MM.1S (cell line): Measurements from ENCODE around the gene GGPS1.

Experiments
- DNase-seq: peaks from one replicate; pipeline ENCODE4 v3.0.0-alpha.2; 2015
- H2AFZ ChIP-seq: fragments of 300-600 bp; sonication (generic); 2 replicates; pipeline ENCODE4 v1.6.0; 2016; ENCODE audit warnings: antibody characterized with exemption, low read length
- H3F3A ChIP-seq: fragments of 300-600 bp; sonication (generic); 2 replicates; pipeline ENCODE4 v1.6.1; 2016; ENCODE audit warnings: mild to moderate bottlenecking, antibody characterized with exemption, low read length, moderate library complexity, mixed read lengths; ENCODE audit not compliant: insufficient read depth
- H3K27ac ChIP-seq: fragments of 300-600 bp; sonication (generic); 2 replicates; pipeline ENCODE4 v1.5.1; 2016; ENCODE audit warnings: mild to moderate bottlenecking, low read length
- H3K27me3 ChIP-seq: fragments of 300-600 bp; sonication (generic); replicated peaks from 2 replicates; pipeline ENCODE4 v1.6.0; 2016; ENCODE audit warnings: low read length; ENCODE audit not compliant: insufficient read depth
- H3K36me3 ChIP-seq: fragments of 300-600 bp; sonication (generic); replicated peaks from 2 replicates; pipeline ENCODE4 v1.6.1; 2016; ENCODE audit warnings: mild to moderate bottlenecking, low read length, mixed read lengths; ENCODE audit not compliant: insufficient read depth
- H3K4me1 ChIP-seq: fragments of 300-600 bp; sonication (generic); 2 replicates; pipeline ENCODE4 v1.6.1; 2016; ENCODE audit warnings: low read length, mixed read lengths
- H3K4me2 ChIP-seq: fragments of 300-600 bp; sonication (generic); 2 replicates; pipeline ENCODE4 v1.6.0; 2016; ENCODE audit warnings: low read depth, low read length
- H3K4me3 ChIP-seq: fragments of 300-600 bp; sonication (generic); 2 replicates; pipeline ENCODE4 v1.5.1; 2016; ENCODE audit warnings: low read length, mixed read lengths
- H3K79me2 ChIP-seq: fragments of 300-600 bp; sonication (generic); 2 replicates; pipeline ENCODE4 v1.6.1; 2016; ENCODE audit warnings: mixed run types, low read length, mixed read lengths
- H3K9ac ChIP-seq: fragments of 300-600 bp; sonication (generic); 2 replicates; pipeline ENCODE4 v1.6.1; 2016; ENCODE audit warnings: low read length, mixed read lengths
- H3K9me2 ChIP-seq: fragments of 300-600 bp; sonication (generic); replicated peaks from 2 replicates; pipeline ENCODE4 v1.6.1; 2016; ENCODE audit warnings: mild to moderate bottlenecking, low read length, mixed read lengths; ENCODE audit not compliant: insufficient read depth
- H3K9me3 ChIP-seq: fragments of 300-600 bp; sonication (generic); replicated peaks from 2 replicates; pipeline ENCODE4 v1.6.1; 2016; ENCODE audit warnings: mild to moderate bottlenecking, low read length, mixed read lengths; ENCODE audit not compliant: insufficient read depth
- H4K20me1 ChIP-seq: fragments of 300-600 bp; sonication (generic); 2 replicates; pipeline ENCODE4 v1.6.1; 2016; ENCODE audit warnings: mild to moderate bottlenecking, low read length, moderate library complexity, mixed read lengths; ENCODE audit not compliant: insufficient read depth
- CTCF ChIP-seq: fragments of 300-600 bp; sonication (generic); IDR thresholded peaks from 2 replicates; pipeline ENCODE4 v1.5.1; 2016; ENCODE audit warnings: antibody characterized with exemption, low read length, mixed read lengths
- EZH2 ChIP-seq: fragments of 300-600 bp; sonication (generic); optimal IDR thresholded peaks from 2 replicates; pipeline ENCODE3; 2017; ENCODE audit warnings: low read depth, mild to moderate bottlenecking, antibody characterized with exemption, low read length, mixed read lengths
- EZH2phosphoT487 ChIP-seq: fragments of 300-600 bp; sonication (generic); IDR thresholded peaks from 2 replicates; pipeline ENCODE4 v1.6.1; 2018; ENCODE audit warnings: antibody characterized with exemption, low read length

GGPS1 gene

GRCh38 chr1:235329139-235329902 is 951 bp downstream of the GGPS1 start:
- Histone ChIP-seq H2AFZ (peak overlapping the region; percentile 81), H3K27ac (peak overlapping the region; percentile 81)

GRCh38 chr1:235330918-235331285 is 2.5 kb downstream of the GGPS1 start:
- Histone ChIP-seq H3K79me2 (peaks cover 66% of the 10 kb centered on the region), H2AFZ (no peak overlapping the region), H3K4me1 (peaks cover 12% of the 10 kb centered on the region), H3K4me3 (no peak overlapping the region), H3F3A (peaks cover 23% of the 10 kb centered on the region), H3K27me3 (no peaks in the 10 kb centered on the region), H3K9me3 (no peaks in the 10 kb centered on the region), H3K4me2 (peak overlapping the region; percentile 85), H3K27ac (no peak overlapping the region), H3K9me2 (no peaks in the 10 kb centered on the region), H3K9ac (no peak overlapping the region), H3K36me3 (no peaks in the 10 kb centered on the region), H4K20me1 (0 out of 2 replicates have a peak, but pooled peaks cover 5% of the 10 kb centered on the region)
- DNase-seq, result no peak
- no peak for TF ChIP-seq EZH2
- TF ChIP-seq CTCF, result no peak
- TF ChIP-seq EZH2phosphoT487, result no peak

More at GRCh38 chr1:235329139-235329902, 951 bp downstream of the GGPS1 start:
- TF ChIP-seq CTCF, result peak; percentile 40
- TF ChIP-seq EZH2phosphoT487, result no peak
- no peak for TF ChIP-seq EZH2
- peaks cover 82% of the 10 kb centered on the region for H3K79me2 ChIP-seq
- H3K9me3 ChIP-seq, result no peaks in the 10 kb centered on the region
- H3K4me3 ChIP-seq, result peak overlapping the region; percentile 82
- peak overlapping the region; percentile 80 for H3K9ac ChIP-seq
- peak overlapping the region; percentile 85 for H3K4me2 ChIP-seq
- peaks cover 23% of the 10 kb centered on the region for H3F3A ChIP-seq
- no peaks in the 10 kb centered on the region for H3K9me2 ChIP-seq
- peaks cover 20% of the 10 kb centered on the region for H3K4me1 ChIP-seq
- no peaks in the 10 kb centered on the region for H3K27me3 ChIP-seq
- H4K20me1 ChIP-seq, result peaks cover 18% of the 10 kb centered on the region; the same call in 1 of the 2 replicates
- no peaks in the 10 kb centered on the region for H3K36me3 ChIP-seq
- DNase-seq, result peak; percentile 83

- H3F3A ChIP-seq, result peaks cover 20% of the 10 kb centered on the region
- DNase-seq, result no peak
- H3K4me2 ChIP-seq, result no peak overlapping the region
- peaks cover 8% of the 10 kb centered on the region; the same call in 1 of the 2 replicates for H3K4me1 ChIP-seq
- H3K9me3 ChIP-seq, result no peaks in the 10 kb centered on the region
- peaks cover 61% of the 10 kb centered on the region for H3K79me2 ChIP-seq
- no peaks in the 10 kb centered on the region for H3K27me3 ChIP-seq
- H3K9me2 ChIP-seq, result no peaks in the 10 kb centered on the region
- no peak overlapping the region for H3K9ac ChIP-seq
- TF ChIP-seq CTCF (no peak), EZH2 (no peak), EZH2phosphoT487 (no peak)
- H2AFZ ChIP-seq, result no peak overlapping the region
- no peaks in the 10 kb centered on the region for H3K36me3 ChIP-seq
- no peak overlapping the region for H3K4me3 ChIP-seq
- H4K20me1 ChIP-seq, result 0 out of 2 replicates have a peak, but pooled peaks cover under 1% of the 10 kb centered on the region
- H3K27ac ChIP-seq, result no peak overlapping the region
Measured at GRCh38 chr1:235331401-235331800, 3.0 kb downstream of the GGPS1 start.
